ENCODE measurements around the gene ANXA2.

The ANXA2 gene

DNA sequence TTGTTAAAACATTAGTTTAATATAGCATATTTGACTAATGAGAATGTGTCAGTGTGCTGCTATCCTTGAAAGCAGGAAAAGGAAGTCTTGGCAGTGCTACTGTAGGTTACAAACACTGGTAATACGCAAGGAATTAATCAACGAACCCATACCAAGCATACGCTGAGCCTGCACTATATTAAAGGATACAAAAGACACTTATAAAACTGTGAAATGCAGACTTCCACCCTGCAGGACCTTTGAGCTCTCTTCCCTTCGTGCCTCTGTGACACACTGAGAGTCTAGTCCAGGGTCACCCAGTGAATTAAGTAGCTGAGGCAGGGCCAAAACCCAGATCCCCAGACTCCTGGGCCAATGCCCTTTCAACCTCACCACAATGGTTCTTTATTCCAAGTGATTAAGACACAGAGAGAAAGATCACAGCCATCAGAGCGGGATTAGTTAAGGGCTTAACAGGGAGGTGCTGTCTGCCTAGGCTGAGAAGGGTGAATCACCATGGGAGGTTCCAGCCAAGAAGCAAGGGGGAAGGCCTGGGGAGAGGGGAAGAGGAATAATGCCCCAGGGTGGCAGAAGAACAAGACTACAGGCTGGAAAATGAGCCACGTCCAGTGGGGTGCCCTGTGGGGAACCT, 6.8 kb downstream of the ANXA2 start:
- peak overlapping the region; percentile 96 to 99 for H3K27ac ChIP-seq
- intact Hi-C loops (cut with DNase I; ENCODE audit: low total_unique reads), result no loop called here
- peak overlapping the region; percentile 1 to 3 for H3K4me3 ChIP-seq
- H3K36me3 ChIP-seq, result peaks cover 0 to 6% (median 0%) of the 10 kb centered on the region in 3 donors
- TF ChIP-seq, protein P1, sequence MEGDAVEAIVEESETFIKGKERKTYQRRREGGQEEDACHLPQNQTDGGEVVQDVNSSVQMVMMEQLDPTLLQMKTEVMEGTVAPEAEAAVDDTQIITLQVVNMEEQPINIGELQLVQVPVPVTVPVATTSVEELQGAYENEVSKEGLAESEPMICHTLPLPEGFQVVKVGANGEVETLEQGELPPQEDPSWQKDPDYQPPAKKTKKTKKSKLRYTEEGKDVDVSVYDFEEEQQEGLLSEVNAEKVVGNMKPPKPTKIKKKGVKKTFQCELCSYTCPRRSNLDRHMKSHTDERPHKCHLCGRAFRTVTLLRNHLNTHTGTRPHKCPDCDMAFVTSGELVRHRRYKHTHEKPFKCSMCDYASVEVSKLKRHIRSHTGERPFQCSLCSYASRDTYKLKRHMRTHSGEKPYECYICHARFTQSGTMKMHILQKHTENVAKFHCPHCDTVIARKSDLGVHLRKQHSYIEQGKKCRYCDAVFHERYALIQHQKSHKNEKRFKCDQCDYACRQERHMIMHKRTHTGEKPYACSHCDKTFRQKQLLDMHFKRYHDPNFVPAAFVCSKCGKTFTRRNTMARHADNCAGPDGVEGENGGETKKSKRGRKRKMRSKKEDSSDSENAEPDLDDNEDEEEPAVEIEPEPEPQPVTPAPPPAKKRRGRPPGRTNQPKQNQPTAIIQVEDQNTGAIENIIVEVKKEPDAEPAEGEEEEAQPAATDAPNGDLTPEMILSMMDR (IDR thresholded peaks at IDR 0.05), result no peak
- H3K27me3 ChIP-seq, result no peaks in the 10 kb centered on the region
- DNase-seq, result peak; percentile 69 to 79
- H3K9me3 ChIP-seq, result no peaks in the 10 kb centered on the region
- peaks cover 6 to 100% (median 79%) of the 10 kb centered on the region in 4 donors for H3K4me1 ChIP-seq

DNA sequence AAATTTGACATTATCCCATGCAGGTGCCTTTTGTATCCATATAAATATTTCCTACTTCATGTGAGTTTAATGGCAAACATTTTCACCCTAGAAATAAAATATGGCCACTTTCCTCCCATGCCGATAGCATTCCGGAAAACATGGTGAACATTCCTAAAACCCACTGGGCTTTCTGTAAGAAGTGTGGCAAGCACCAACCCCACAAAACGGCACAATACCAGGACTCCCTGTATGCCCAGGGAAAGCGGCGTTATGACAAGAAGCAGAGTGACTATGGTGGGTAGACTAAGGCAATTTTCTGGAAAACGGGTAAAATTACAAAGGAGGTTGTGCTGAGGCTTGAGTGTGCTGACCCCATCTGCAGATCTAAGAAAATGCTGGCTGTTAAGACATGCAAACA, 7.6 kb downstream of the ANXA2 start:
- Histone ChIP-seq H3K9me3 (no peaks in the 10 kb centered on the region), H3K27ac (peak overlapping the region; percentile 96 to 99), H3K27me3 (no peaks in the 10 kb centered on the region), H3K4me3 (peak overlapping the region in 1 of 2 donors; percentile 3), H3K36me3 (no peaks in the 10 kb centered on the region), H3K4me1 (peaks cover 6 to 100% (median 78%) of the 10 kb centered on the region in 4 donors)
- no peak for DNase-seq
- intact Hi-C loops (cut with DNase I; ENCODE audit: low total_unique reads), result no loop called here
- TF ChIP-seq, protein P1 (IDR thresholded peaks at IDR 0.05), result no peak

DNA sequence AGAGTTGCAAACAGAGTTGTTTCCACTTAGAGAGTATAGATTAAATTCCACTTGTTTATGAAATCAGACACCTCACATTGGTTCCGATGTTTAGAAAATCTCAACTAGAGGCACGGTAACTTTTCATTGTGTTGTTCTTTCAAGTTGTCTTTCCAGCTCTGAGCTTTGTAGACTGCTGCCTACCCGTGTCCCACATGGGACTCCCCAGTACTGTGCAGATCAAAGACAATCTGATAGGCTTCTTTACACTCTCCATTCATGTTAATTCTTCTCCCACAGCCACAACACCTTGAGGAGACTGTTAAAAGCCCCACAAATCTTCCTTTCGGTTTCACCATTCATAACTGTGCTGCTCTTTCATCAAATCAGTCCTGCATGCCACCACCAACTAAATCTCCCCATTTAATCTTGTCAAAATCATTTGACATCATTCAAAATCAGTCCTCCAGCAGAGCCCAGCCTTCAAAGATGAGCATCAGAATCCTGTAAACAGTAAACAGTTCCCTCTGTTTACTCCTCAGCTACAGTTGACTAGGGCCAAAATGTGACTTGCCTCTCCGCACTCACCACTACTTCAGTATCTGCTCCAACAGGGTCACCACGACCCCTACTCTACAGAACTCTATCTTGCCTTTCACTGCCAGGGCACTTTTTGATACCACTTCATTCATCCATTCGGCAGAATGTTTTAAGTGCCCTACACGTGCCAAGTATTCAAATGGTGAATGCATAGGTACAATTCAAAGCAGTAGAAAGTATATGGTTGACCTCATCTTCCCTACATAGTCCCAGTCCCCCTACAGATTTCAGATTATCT, 8.3 kb downstream of the ANXA2 start:
- H3K9me3 ChIP-seq, result no peaks in the 10 kb centered on the region
- intact Hi-C loops (cut with DNase I; ENCODE audit: low total_unique reads), result no loop called here
- peak overlapping the region; percentile 6 to 15 for H3K4me3 ChIP-seq
- no peak for DNase-seq
- H3K27me3 ChIP-seq, result no peaks in the 10 kb centered on the region
- H3K4me1 ChIP-seq, result peaks cover 6 to 99% (median 72%) of the 10 kb centered on the region in 4 donors
- H3K36me3 ChIP-seq, result peaks cover 0 to 6% (median 0%) of the 10 kb centered on the region in 3 donors
- TF ChIP-seq, protein P1 (IDR thresholded peaks at IDR 0.05), result no peak
- H3K27ac ChIP-seq, result peak overlapping the region; percentile 27 to 99

DNA sequence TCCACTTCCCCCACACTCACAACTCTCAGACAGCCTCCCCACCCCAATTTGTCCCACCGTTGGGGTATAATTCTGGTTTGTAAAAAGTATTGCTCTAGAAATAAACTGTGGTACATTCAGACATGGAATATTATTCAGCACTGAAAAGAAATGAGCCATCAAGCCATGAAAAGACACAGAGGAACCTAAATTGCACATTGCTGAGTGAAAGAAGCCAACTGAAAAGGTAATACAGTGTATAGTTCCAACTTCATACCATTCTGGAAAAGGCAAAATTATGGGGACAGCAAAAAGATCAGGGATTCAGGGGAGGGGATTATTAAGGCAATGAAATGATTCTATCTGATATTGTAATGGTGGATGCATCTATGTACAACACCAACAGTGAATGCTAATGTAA, 10.5 kb downstream of the ANXA2 start:
- TF ChIP-seq, protein P1 (IDR thresholded peaks at IDR 0.05), result no peak
- Histone ChIP-seq H3K9me3 (no peaks in the 10 kb centered on the region), H3K4me1 (peaks cover 0 to 99% (median 70%) of the 10 kb centered on the region in 4 donors), H3K36me3 (peaks cover 0 to 16% (median 1%) of the 10 kb centered on the region in 3 donors), H3K4me3 (no peak overlapping the region), H3K27ac (peak overlapping the region in 1 of 2 donors; percentile 8), H3K27me3 (no peaks in the 10 kb centered on the region)
- intact Hi-C loops (cut with DNase I; ENCODE audit: low total_unique reads), result no loop called here
- DNase-seq, result no peak

DNA sequence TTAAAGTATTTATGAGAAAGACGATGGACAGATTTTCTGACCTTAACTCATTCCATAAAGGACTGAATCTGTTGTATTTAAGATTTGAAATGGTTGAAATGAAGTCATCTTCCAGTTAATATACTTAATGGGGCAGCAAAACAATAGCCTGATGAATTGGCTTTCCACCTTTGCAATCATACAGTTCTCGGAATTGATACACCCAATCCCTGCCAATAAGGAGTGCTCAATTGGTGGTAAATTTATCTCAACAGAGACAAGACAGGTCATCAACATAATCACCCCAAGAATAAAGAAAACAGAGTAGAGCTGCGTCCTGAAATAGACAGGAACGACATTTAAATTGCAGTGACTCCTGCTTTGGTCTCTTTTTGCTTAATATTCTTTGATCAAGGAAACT, 11.2 kb downstream of the ANXA2 start:
- Histone ChIP-seq H3K36me3 (peaks cover 6 to 23% (median 8%) of the 10 kb centered on the region in 3 donors), H3K27me3 (no peaks in the 10 kb centered on the region), H3K4me1 (peaks cover 0 to 99% (median 68%) of the 10 kb centered on the region in 4 donors), H3K4me3 (no peak overlapping the region), H3K9me3 (no peaks in the 10 kb centered on the region), H3K27ac (peak overlapping the region in 1 of 2 donors; percentile 10)
- intact Hi-C loops (cut with DNase I; ENCODE audit: low total_unique reads), result no loop called here
- DNase-seq, result no peak
- TF ChIP-seq, protein P1 (IDR thresholded peaks at IDR 0.05), result no peak
